Adrenal gland (tissue), 5 donors: ENCODE data around the gene KIF26B.

Experiments
- CTCF ChIP-seq, 6 experiments: fragments of 450-650 bp in 4 of 6; fragments of 200-600 bp in 2 of 6; sonication (generic) in 1 of 6; IDR thresholded peaks; 1 replicate in 5 of 6; 2 replicates in 1 of 6; pipeline versions ENCODE4 v1.5.1 to v1.8.0; 2016 to 2021; ENCODE audit warnings: antibody characterized with exemption in 6 of 6, mild to moderate bottlenecking in 2 of 6, moderate library complexity in 1 of 6
- POLR2A ChIP-seq, 2 donors: fragments of 450-650 bp; IDR thresholded peaks; one replicate each; pipeline ENCODE4 v1.6.1; 2017; ENCODE audit warnings: antibody characterized with exemption in 2 of 2, mild to moderate bottlenecking in 2 of 2, moderate library complexity in 1 of 2
- donor health status: DM: no; HTN: no; CAD: no.

DNA sequence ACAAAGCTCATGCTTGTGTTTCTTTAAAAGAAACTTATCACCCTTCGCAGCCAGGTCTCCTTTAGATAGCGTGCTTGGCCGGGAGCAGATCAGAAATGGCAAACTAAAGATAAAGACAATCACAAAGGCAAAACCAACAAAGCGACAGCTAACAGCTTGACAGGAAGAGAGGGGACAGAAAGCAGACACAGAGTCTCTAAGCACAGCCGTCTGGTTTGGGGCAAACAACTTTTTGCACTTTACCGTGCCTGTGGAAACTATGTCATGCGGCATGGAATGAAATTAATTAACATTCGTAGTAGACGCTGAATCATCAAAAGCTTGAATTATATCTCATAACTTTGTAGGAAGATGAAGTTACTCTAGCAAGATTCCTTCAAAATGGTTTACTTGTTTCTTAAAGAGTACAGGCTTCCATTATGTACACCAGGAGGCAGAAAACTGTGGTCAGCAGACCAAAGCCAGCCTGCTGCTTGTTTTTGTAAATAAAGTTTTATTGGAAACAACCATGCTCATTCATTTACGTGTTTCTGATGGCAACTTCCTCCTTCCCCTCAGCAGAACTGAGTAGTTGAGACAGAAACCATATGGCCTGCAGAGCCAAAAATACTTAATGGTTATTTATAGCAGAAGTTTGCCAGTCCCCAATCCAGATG is 183.2 kb downstream of the KIF26B start:
- TF ChIP-seq POLR2A (IDR thresholded peaks at IDR 0.05) = no peak
- TF ChIP-seq CTCF (IDR thresholded peaks at IDR 0.05) = no peak
